ENCODE data around the gene TMEM179. TPM values are rescaled to one million over a fixed set of nuclear protein-coding genes. Genes with fewer than 3 reads are reported as not detected.

Gene TMEM179
- total and polyA plus RNA-seq, 8 donors, result 1.1 to 35.3 (median 3.3) TPM

DNA sequence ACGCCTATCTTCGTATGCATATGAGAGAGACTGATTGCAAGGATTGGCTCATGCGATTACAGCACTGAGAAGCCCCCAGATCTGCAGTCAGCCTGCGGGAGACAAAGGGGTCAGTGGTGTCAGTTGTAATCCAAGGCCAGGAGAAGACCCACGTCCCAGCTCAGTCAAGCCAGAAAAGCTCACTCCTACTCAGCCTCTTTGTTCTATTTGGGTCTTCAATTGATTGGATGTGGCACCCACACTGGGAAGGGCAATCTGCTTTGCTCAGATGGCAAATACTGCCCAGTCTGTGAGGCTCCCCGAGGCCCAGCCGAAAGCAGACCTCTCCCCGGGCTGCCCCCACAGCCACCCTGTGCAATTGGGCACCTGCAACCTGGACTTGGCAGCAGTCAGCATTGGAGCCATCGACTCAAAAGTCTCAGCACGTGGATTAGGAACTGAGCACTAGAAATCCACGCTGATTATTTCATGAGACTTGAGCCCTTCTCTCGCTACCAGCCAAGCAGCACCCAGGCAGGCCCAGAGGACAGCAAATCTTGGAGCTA, 39.6 kb upstream of the TMEM179 start:
- DNase-seq, result no peak
- no peak for FAIRE-seq
- WGBS, 2 donors, result 70 to 77% methylated on average over 12 of the region's 12 CpGs
- Histone ChIP-seq H3K27ac (no peak overlapping the region), H3K4me3 (no peak overlapping the region), H3K9me3 (no peaks in the 10 kb centered on the region), H3K36me3 (no peaks in the 10 kb centered on the region), H3K27me3 (no peaks in the 10 kb centered on the region), H3K4me1 (no peaks in the 10 kb centered on the region)
- intact Hi-C loops (cut with DNase I), result loop anchor here in 1 of 3 donors (10.0 kb wide), 1 partner anchor 499 kb away; no protein-coding TSS in a partner anchor
- no peak for TF ChIP-seq CTCF (IDR thresholded peaks at IDR 0.05)
- ATAC-seq, result no peak

- Histone ChIP-seq H3K27me3 (no peaks in the 10 kb centered on the region), H3K4me3 (no peak overlapping the region), H3K4me1 (no peaks in the 10 kb centered on the region), H3K9me3 (no peaks in the 10 kb centered on the region), H3K36me3 (no peaks in the 10 kb centered on the region), H3K27ac (no peak overlapping the region)
- DNase-seq (no peak), FAIRE-seq (no peak), ATAC-seq (no peak)
- TF ChIP-seq CTCF (IDR thresholded peaks at IDR 0.05), result no peak
- 51 to 56% methylated on average over 8 of the region's 8 CpGs for WGBS, 2 donors
- intact Hi-C loops (cut with DNase I), result loop anchor here in 1 of 3 donors (10.0 kb wide), 1 partner anchor 499 kb away; no protein-coding TSS in a partner anchor
Measured at GRCh38 chr14:104643306-104643705, 38.7 kb upstream of the TMEM179 start.

DNA sequence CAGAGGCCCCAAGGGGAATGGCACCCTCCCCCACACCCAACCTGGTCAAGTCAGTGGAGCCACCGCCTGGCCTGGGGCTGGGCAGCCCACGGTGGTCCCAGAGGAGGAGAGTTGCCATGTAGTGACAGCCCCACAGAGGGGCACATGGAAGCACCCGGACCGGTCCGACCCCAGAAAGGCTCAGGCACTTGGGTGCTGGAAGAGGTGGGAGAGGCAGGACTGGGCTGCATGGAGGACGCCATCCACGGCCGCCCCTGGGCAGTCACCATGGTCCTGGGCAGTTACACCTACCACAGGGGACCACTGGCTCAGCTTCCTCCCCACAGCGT, 37.9 kb upstream of the TMEM179 start:
- Histone ChIP-seq H3K27me3 (no peaks in the 10 kb centered on the region), H3K36me3 (no peaks in the 10 kb centered on the region), H3K4me1 (peaks cover 0 to 6% (median 0%) of the 10 kb centered on the region in 3 donors), H3K4me3 (no peak overlapping the region), H3K27ac (no peak overlapping the region), H3K9me3 (no peaks in the 10 kb centered on the region)
- 84 to 86% methylated on average over 9 of the region's 9 CpGs for WGBS, 2 donors
- TF ChIP-seq CTCF (IDR thresholded peaks at IDR 0.05), result no peak
- intact Hi-C loops (cut with DNase I), result loop anchor here in 1 of 3 donors (10.0 kb wide), 1 partner anchor 498 kb away; no protein-coding TSS in a partner anchor
- no peak for ATAC-seq
- DNase-seq, result peak in 1 of 6 donors; percentile 62
- FAIRE-seq, result no peak

DNA sequence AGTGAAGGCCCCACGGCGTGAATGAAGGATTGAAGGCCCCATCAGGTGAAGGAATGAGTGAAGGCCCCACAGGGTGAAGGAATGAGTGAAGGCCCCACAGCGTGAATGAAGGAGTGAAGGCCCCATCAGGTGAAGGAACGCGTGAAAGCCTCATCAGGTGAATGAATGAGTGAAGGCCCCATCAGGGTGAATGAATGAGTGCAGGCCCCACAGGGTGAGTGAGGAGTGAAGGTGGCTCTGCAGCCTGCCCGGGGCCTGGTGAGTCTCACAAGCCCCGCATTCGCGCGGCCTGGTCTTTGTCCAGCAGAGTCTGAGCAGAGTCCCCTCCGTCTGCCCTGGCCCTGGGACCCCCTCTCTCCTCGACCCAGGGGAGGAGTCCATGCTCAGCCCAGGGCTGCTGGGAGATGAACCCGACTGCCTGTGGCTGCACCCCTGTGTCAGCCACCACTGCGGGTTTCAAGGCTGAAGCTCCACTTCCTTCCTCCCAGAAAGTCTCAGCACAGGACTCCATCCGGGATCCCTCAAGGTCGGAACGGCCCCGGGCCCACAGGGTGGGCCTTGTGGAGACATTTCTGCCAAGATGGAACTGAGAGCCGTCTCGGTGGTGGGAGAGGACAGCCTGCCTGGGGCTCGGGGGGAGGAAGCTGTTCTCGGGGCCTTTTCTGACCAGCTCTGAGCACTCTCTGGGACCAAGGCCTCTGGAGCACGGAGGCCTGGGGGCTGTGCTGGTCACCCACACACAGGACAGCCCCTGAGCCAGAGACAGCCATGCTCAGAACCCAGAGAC, 37.4 kb upstream of the TMEM179 start:
- TF ChIP-seq CTCF (IDR thresholded peaks at IDR 0.05), result no peak
- WGBS, 2 donors, result 72 to 76% methylated on average over 23 of the region's 23 CpGs
- DNase-seq (peak in 1 of 6 donors; percentile 64), ATAC-seq (no peak), FAIRE-seq (no peak)
- no peaks in the 10 kb centered on the region for H3K27me3 ChIP-seq
- no peak overlapping the region for H3K27ac ChIP-seq
- H3K36me3 ChIP-seq, result no peaks in the 10 kb centered on the region
- H3K4me3 ChIP-seq, result no peak overlapping the region
- H3K9me3 ChIP-seq, result no peaks in the 10 kb centered on the region
- intact Hi-C loops (cut with DNase I), result loop anchor here in 1 of 3 donors (10.0 kb wide), 1 partner anchor 497 kb away; no protein-coding TSS in a partner anchor
- H3K4me1 ChIP-seq, result peaks cover 0 to 6% (median 0%) of the 10 kb centered on the region in 3 donors

DNA sequence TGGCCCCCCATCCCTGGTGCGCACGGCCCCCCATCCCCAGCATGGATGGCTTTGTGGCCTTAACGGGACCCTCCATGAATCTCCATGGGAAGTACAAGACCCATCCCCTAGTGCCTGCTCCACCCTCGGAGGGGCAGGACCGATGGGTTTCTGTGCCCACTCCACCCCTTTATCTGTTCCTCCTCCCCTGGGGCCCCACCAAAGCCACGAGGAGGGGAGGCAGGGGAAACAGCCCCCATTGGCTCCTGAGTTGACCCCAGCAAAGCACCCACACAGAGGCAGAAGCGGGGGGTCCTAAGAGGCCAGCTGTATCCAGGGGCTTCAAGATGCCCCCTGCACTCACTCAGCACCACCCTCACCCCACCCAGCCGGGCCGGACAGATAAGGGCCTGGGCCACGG, 36.1 kb upstream of the TMEM179 start:
- DNase-seq (no peak), ATAC-seq (no peak), FAIRE-seq (no peak)
- Histone ChIP-seq H3K27me3 (no peaks in the 10 kb centered on the region), H3K36me3 (no peaks in the 10 kb centered on the region), H3K4me3 (no peak overlapping the region), H3K4me1 (peaks cover 0 to 6% (median 0%) of the 10 kb centered on the region in 3 donors), H3K27ac (no peak overlapping the region), H3K9me3 (no peaks in the 10 kb centered on the region)
- intact Hi-C loops (cut with DNase I), result loop anchor here in 1 of 3 donors (10.0 kb wide), 1 partner anchor 496 kb away; no protein-coding TSS in a partner anchor
- WGBS, 2 donors, result 62 to 71% methylated on average over 10 of the region's 10 CpGs
- TF ChIP-seq CTCF (IDR thresholded peaks at IDR 0.05), result no peak

Measured in pancreas (tissue), 10 donors.